Esophagus muscularis mucosa (tissue), 4 donors: ENCODE data around the gene ETV6. TPM values are rescaled to one million over a fixed set of nuclear protein-coding genes. Genes with fewer than 3 reads are reported as not detected.
A peak's percentile ranks its signal among the peaks of the same experiment; 100 is the strongest.

Experiments
- DNase-seq: peaks from one replicate; pipeline ENCODE4 v3.0.0-alpha.2; 2017; ENCODE audit errors: extremely low spot score
- H3K27ac ChIP-seq, 4 donors: fragments of 200-600 bp; sonication (generic); replicated peaks in 1 of 4; 1 replicate in 3 of 4; 2 replicates in 1 of 4; pipeline ENCODE4 v1.5.1; 2016 to 2019; ENCODE audit warnings: mild to moderate bottlenecking in 1 of 4
- H3K27me3 ChIP-seq, 4 donors: fragments of 200-600 bp; sonication (generic); one replicate each; pipeline versions ENCODE4 v1.5.1 to v1.6.0; 2016 to 2019
- H3K36me3 ChIP-seq, 4 donors: fragments of 200-600 bp; sonication (generic); one replicate each; pipeline ENCODE4 v1.5.1; 2016 to 2019
- H3K4me1 ChIP-seq, 4 donors: fragments of 200-600 bp; sonication (generic); one replicate each; pipeline ENCODE4 v1.5.1; 2016 to 2019
- H3K4me3 ChIP-seq, 4 donors: fragments of 200-600 bp; sonication (generic); 1 replicate in 2 of 4; 2 replicates in 2 of 4; pipeline ENCODE4 v1.5.1; 2016 to 2019; ENCODE audit warnings: mild to moderate bottlenecking in 4 of 4, moderate library complexity in 1 of 4
- H3K9me3 ChIP-seq, 4 donors: fragments of 200-600 bp; sonication (generic); 1 replicate in 3 of 4; 2 replicates in 1 of 4; pipeline ENCODE4 v1.5.1; 2016 to 2019
- EP300 ChIP-seq: sonication (generic); formaldehyde crosslinking; IDR thresholded peaks from one replicate; pipeline ENCODE4 v1.6.1; 2017; ENCODE audit warnings: antibody characterized with exemption
- POLR2A ChIP-seq: fragments of 450-650 bp; IDR thresholded peaks from one replicate; pipeline ENCODE4 v1.6.1; 2017; ENCODE audit warnings: antibody characterized with exemption, moderate library complexity, mild to moderate bottlenecking, low read depth
- POLR2AphosphoS5 ChIP-seq, 2 donors: sonication (generic); formaldehyde crosslinking; IDR thresholded peaks; one replicate each; pipeline ENCODE4 v1.6.1; 2017; ENCODE audit warnings: antibody characterized with exemption in 2 of 2
- WGBS: methylation state at CpG from one replicate; pipeline ENCODE4 v1.1.5; 2018; 5-methylcytosine and 5-hydroxymethylcytosine counted together
- intact Hi-C: fragments of 100-400 bp; cut with DNase I; formaldehyde crosslinking; loops from one replicate; pipeline ENCODE4 v1.15.1; 2023
- total RNA-seq, 4 donors: library from RNA; depleted of rRNA; stranded (reverse); fragments of >200 nt; gene quantifications; one replicate each; pipeline versions ENCODE4 v1.1.0 to v1.2.1, GENCODE V29; 2016
- TF ChIP-seq, protein P1 (sequence below), 3 experiments: fragments of 200-600 bp in 2 of 3; fragments of 450-650 bp in 1 of 3; sonication (generic) in 2 of 3; IDR thresholded peaks; one replicate each; pipeline ENCODE4 v1.5.1; 2017 to 2019; ENCODE audit warnings: antibody characterized with exemption in 3 of 3, mild to moderate bottlenecking in 2 of 3, moderate library complexity in 1 of 3

Gene ETV6
- total RNA-seq, 4 donors from 2014 or later: 22.4 to 29.6 (median 25.3) TPM

- no peak for DNase-seq
- TF ChIP-seq, protein P1, sequence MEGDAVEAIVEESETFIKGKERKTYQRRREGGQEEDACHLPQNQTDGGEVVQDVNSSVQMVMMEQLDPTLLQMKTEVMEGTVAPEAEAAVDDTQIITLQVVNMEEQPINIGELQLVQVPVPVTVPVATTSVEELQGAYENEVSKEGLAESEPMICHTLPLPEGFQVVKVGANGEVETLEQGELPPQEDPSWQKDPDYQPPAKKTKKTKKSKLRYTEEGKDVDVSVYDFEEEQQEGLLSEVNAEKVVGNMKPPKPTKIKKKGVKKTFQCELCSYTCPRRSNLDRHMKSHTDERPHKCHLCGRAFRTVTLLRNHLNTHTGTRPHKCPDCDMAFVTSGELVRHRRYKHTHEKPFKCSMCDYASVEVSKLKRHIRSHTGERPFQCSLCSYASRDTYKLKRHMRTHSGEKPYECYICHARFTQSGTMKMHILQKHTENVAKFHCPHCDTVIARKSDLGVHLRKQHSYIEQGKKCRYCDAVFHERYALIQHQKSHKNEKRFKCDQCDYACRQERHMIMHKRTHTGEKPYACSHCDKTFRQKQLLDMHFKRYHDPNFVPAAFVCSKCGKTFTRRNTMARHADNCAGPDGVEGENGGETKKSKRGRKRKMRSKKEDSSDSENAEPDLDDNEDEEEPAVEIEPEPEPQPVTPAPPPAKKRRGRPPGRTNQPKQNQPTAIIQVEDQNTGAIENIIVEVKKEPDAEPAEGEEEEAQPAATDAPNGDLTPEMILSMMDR (IDR thresholded peaks at IDR 0.05): no peak
- TF ChIP-seq POLR2A (no peak), EP300 (no peak), POLR2AphosphoS5 (IDR thresholded peaks at IDR 0.05) (no peak)
- no peaks in the 10 kb centered on the region for H3K36me3 ChIP-seq
- H3K27ac ChIP-seq: peak overlapping the region in 2 of 4 donors; percentile 22 to 37
- peaks cover 77 to 93% (median 90%) of the 10 kb centered on the region in 4 donors for H3K4me1 ChIP-seq
- no peaks in the 10 kb centered on the region for H3K9me3 ChIP-seq
- H3K27me3 ChIP-seq: no peaks in the 10 kb centered on the region
- intact Hi-C loops: no loop called here
- 78% methylated on average over 4 of the region's 4 CpGs for WGBS
- H3K4me3 ChIP-seq: no peak overlapping the region
Measured at GRCh38 chr12:11833174-11833895, 183.9 kb downstream of the ETV6 start.

DNA sequence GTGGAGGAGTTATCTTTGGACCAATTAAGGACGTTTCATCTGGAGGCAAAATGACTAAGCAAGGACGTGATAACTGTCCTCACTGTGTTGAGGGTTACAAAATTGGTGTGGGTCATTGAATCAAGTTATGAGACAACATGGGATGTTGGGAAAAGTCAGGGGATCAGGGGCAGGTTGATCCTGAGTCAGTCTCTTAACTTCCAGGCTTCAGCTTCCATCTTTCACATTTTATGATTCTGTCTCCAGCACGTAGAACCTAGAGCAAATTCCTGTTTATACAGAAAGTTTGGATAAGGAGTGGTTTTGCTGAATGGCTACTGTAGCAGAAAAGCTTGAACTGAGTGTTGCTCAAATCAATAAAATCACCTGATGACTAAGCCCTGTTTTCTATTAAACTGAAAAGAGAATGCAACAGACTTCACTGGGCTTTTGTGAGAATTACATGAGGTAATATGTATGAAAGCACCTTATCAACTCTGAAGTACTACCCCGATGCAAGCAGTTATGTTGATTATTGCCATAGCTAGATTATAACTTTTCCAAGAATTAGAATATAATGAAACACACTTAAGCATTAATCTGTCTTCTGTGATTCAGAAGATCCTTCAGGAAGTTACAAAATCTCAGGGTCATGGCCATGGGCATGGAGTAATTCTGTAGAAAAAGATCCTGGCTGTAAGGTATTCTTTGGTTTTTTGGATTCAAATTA, 184.8 kb downstream of the ETV6 start:
- no peak for DNase-seq
- peaks cover 85 to 94% (median 90%) of the 10 kb centered on the region in 4 donors for H3K4me1 ChIP-seq
- H3K27me3 ChIP-seq: no peaks in the 10 kb centered on the region
- H3K9me3 ChIP-seq: no peaks in the 10 kb centered on the region
- H3K27ac ChIP-seq: peak overlapping the region; percentile 15 to 37 (median 20)
- H3K36me3 ChIP-seq: no peaks in the 10 kb centered on the region
- intact Hi-C loops: no loop called here
- H3K4me3 ChIP-seq: no peak overlapping the region
- 59% methylated on average over 4 of the region's 4 CpGs for WGBS
- no peak for TF ChIP-seq POLR2A
- TF ChIP-seq EP300: no peak

- Histone ChIP-seq H3K36me3 (peaks cover 0 to 5% (median 0%) of the 10 kb centered on the region in 4 donors), H3K9me3 (no peaks in the 10 kb centered on the region), H3K4me3 (no peak overlapping the region), H3K27me3 (no peaks in the 10 kb centered on the region), H3K4me1 (peaks cover 83 to 94% (median 90%) of the 10 kb centered on the region in 4 donors), H3K27ac (peak overlapping the region; percentile 15 to 85 (median 20))
- no peak for TF ChIP-seq POLR2A
- TF ChIP-seq POLR2AphosphoS5 (IDR thresholded peaks at IDR 0.05): no peak
- TF ChIP-seq, protein P1 (IDR thresholded peaks at IDR 0.05): no peak
- no peak for TF ChIP-seq EP300
- intact Hi-C loops: no loop called here
- WGBS: 67% methylated on average over 3 of the region's 3 CpGs
- DNase-seq: no peak
Measured at GRCh38 chr12:11834931-11835330, 185.5 kb downstream of the ETV6 start.

DNA sequence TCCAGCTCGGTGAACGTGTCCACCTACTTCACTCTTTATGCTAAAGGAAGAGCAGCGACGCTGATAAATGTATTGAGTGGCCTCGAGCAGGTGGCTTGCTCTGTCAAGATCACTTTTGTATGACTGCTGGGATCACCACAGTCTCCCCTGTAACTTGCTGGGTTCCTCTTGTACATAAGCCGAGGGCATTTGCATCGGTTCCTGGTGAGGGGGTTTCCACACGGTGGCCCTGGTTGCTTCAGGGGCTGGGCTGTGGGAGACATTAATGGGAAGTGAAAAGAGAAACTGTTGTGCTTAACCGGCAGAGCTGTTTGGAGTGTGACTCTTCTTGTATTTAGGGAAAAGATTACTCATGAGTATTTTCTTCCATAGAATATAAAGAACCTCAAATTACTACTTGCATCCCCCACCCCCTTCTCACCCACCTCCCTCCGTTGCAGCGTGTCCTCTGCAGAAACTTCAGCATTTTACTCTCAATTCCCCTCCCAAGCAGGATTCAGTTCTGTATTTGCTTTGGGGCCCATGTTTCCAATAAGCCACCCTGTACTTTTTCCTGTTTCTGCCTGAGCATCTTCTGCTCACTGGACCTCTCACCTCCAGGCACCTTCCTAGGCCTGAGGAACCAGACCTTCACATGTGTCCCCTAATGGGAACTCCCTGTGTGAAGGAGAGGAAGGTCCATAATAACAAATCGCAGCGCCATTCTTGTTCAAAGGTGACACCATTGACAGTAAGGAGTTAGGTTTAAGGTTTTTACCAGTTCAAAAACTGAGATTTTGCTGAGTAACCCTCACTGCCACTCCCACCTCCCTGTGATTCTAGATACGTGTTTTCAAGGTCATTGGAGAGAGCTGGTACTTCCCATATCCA, 187.0 kb downstream of the ETV6 start:
- intact Hi-C loops: no loop called here
- DNase-seq: no peak
- TF ChIP-seq, protein P1 (IDR thresholded peaks at IDR 0.05): no peak
- TF ChIP-seq EP300 (no peak), POLR2A (no peak), POLR2AphosphoS5 (IDR thresholded peaks at IDR 0.05) (no peak)
- Histone ChIP-seq H3K4me1 (peaks cover 77 to 91% (median 84%) of the 10 kb centered on the region in 4 donors), H3K27me3 (no peaks in the 10 kb centered on the region), H3K36me3 (peaks cover 0 to 12% (median 3%) of the 10 kb centered on the region in 4 donors), H3K4me3 (no peak overlapping the region), H3K9me3 (no peaks in the 10 kb centered on the region), H3K27ac (peak overlapping the region; percentile 37 to 85 (median 76))
- 70% methylated on average over 14 of the region's 14 CpGs for WGBS
